ENCODE results near the gene BYSL.

Gene BYSL

DNA sequence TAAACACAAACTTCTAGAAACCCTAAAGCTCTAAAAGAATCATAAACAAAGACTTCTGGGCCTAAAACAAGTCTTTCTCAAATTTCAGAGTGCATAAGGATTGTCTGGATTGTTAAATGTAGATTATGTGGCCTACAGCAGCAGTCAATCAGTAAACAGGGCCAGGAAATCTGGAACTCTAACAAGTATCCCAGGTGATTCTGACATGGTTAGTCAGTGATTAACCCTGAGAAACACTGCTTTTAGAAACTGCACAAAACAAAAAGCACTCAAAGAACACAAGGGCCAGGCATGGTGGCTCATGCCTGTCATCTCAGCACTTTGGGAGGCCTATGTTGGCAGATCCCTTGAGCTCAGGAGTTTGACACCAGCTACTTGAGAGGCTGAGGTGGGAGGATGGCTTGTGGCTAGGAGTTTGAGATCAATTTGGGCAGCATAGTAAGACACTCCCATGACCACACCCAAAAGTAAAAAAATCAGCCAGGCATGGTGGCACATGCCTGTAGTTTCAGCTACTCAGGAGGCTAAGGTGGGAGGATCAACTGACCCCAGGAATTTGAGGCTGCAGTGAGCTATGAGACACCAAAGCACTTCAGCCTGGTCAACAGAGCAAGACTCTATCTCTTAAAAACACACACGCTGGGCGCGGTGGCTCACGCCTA lies 6.3 kb upstream of the BYSL start:
- DNase-seq, result no peak

DNA sequence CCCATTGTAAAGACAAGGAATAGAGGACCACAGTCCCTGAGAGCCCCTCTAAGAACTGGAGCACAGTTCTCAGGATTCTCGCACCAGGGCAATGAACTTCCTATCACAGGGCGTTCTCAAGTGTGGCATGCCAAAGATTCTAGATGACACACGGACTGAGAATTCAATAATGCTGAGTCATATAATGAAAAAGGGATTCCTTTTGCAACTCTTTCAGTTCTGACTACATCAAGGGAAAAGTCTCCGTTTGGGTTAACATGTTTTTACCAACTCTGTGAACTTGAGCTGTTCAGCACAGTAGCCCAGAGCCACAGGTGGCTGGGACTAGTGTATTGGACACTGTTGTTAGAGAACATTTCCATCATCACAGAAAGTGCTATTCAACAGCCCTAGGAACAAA lies 3.8 kb upstream of the BYSL start:
- DNase-seq, result peak; percentile 95

DNA sequence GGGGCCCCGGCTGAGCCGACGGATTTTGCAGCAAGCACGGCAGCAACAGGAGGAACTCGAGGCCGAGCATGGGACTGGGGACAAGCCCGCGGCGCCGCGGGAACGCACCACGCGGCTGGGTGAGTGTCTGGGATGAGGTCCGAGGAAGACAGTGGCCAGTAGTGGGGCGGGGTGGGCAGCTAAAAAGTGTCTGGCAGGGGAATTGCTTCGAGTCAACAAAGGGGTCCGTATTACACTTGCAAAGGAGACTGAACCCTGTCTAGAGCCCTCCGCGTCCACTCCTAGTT lies 356 bp downstream of the BYSL start:
- DNase-seq, result no peak

DNA sequence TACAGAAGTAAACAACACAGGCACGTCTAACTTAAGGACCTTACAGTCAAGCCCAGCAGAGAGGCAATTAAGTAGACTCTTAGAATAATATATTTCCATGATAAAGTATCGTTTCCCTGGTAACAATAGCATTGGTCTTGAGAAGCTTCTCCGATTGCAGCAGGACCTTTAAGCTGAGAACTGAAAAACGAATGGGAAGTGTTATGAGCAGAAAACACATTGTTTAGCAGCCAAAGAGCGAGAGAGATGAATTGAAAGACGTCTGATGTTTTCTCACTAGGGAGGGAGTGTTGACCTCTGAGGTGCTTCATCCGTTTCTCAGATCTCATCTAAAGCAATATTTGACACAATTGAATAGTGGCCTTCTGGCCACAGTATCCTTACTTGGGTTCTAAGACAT lies 855 bp downstream of the BYSL start:
- no peak for DNase-seq

DNA sequence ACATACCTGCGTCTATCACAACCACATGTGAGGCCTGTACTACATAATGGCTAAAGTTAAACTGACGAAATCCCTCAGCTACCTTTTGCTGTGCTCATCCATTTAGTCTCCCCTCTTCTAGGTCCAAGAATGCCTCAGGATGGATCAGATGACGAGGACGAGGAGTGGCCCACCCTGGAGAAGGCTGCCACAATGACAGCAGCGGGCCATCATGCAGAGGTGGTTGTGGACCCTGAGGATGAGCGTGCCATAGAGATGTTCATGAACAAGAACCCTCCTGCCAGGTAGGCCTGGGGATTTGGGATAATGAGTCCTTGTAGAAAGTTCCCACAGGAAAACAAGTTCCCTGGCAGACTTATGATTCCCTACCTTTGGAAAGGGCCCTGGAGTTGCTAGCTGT lies 6.0 kb downstream of the BYSL start:
- DNase-seq, result no peak

DNA sequence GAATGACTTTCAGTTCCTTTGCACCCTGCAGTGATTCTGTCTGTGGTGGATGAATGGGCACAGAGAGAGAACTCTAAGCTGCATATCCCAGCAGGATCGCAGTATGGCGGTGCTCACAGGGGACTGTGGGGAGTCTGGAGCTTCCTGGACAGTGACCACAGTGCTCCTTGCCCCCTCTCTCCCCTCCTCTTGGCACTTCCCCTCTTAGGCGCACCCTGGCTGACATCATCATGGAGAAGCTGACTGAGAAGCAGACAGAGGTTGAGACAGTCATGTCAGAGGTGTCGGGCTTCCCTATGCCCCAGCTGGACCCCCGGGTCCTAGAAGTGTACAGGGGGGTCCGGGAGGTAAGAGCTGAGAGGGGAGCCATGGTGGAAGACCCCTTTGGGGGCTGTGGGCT lies 8.6 kb downstream of the BYSL start:
- DNase-seq, result no peak

DNA sequence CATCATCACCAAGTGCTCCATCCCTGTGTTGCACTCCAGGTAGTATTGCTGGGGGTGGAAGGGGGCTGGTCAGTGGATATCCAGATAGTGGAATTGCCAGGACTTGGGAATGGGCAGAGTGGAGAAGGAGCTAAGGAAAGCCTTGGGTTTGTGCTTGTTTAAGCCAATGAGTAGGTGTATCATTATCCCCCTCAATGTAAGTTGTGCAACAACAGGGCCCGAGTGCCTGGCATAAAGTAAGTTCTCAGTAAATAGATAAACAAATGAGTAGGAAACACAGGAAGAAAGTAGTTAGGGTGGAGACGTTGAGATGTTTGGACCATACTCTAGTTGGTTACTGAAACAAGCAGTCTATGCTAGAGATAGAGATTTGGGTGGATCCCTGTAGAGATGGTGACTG lies 10.5 kb downstream of the BYSL start:
- no peak for DNase-seq

DNA sequence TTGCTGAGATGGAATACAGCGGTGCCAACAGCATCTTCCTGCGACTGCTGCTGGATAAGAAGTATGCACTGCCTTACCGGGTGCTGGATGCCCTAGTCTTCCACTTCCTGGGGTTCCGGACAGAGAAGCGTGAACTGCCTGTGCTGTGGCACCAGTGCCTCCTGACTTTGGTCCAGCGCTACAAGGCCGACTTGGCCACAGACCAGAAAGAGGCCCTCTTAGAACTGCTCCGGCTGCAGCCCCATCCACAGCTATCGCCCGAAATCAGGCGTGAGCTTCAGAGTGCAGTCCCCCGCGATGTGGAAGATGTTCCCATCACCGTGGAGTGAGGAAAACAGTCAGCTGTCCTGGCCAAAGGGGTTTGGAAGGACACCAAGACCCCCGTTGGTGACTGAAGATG lies 11.1 kb downstream of the BYSL start:
- DNase-seq, result no peak

DNA sequence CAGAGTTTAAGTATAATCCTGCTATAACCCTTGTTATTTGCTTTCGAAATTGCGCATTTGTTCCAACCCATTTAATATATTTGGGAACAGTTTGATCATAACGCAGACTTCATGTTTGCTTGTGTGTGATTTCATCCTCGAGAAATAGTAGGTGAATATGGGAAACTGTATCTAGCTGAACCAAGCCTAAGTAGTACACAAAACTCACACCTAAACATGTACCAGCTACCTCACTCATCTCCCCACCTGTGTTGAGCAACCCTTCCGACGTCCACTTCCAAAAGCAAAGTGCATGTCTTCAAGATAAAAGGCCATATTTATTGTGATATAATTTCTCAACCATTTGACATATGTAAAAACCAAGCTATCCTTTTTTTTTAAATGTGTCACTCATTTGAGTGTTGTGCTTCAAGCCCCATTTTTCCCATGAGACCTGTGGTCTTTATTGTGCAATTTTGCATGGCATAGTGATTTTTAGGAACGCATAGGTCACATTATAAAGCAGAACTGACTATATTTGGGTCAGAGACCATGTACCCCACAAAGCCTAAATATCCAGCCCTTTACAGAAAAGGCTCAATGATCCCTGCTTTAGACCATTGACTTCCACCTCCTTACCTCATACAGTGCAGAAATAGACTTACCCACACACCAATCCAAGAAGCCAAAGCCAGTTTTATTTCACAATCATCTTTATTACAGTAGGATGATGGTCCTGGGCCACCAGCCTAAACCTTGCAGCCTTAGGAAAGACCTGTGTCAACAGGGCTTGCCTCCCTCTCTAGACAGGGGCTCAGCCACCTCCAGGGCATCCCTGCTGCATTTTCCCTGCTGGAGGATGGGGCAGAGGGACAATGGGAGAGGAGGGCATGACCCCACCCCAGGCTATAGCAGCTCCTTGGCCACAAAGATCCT lies 13.2 kb downstream of the BYSL start:
- DNase-seq, result no peak

DNA sequence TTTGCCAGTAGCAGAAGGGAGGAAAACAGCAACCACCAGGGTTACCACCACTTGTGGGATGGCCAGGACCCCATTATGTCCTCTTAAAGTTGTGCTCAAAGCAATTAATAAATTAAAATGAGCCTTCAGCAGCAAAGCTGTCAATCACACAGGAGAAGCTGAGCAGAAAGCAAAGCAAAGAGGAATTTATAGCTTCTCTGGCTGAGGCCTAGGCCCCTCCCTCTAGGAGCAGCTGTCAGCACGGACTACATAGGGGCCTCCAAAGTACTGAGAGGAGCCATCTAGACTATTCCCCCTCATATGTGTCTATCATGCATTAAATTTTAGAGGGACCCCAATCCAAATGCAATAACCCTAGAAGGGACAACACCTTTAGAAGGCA lies 13.9 kb downstream of the BYSL start:
- no peak for DNase-seq

DNA sequence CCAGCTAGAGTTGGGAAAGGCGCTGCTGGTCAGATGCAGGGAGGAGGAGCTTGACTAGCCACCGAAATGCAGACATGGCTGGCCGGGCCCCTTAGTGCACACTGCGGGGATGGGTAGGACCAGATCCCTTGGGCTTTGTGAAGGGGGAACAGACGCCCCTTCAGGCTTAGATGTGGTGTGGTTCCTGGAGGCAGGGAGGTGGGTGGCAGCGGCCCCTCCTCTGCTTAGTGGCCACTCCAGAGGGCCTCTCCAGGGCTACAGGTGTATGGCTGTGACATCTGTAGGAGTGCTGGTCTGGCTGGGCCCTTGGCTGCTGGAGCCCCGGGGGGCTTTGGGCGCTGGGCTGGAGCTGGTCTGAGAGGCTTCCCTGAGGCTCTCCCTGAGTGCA lies 14.4 kb downstream of the BYSL start:
- no peak for DNase-seq

DNA sequence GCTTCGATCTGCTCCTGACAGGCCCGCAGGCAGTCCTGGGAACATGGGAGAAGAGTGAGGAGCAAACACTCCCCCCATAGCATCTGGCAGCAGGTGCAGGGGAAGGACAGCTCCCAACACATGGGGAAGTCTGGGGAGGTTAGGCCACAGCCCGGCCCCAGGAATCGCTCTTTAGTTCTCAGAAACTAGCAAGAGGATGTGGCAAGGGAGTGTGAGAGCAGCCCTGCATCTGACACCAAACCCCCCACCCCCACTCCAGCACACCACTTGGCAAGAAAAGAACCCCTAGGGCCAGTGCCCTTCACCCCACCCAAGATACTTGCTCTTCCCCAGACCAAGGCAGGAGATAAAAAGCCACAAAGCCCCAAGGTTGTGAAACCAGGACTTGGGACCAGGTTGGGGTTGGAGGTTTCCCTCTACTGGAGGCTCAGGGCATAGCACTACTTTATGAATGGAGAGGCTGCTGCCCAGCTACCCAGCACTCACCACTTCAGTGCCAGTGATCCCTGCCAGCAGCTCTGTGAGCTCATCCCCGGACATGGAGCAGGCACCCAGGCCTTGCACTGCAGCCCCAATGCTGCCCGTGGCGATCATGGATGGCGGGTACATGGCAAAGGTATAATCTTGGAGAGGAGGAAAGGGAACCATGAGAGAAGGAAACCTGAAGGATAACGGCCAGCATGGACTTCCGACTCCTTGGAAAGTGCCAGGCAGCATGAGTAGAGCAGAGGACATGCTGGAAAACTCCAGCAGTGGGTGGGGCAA lies 15.0 kb downstream of the BYSL start:
- DNase-seq, result peak; percentile 81

DNA sequence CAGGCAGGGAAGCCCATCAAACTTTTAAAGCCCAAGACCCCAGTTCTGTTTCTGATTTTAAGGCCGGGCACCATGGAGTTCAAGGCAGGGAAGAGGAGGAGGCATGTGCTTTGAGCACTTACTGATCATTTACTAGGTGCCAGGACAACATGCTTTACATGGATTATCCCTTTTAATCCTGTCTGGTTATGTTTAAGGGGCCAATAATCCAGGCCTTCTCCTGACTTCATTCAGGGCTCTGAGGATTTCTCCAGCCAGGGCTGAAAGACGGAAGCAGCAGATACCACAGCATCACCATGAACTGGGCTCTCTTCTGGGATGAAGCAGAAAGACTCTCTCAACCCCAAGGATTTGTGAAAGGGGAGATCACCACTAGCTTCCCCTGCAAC lies 16.2 kb downstream of the BYSL start:
- DNase-seq, result no peak

DNA sequence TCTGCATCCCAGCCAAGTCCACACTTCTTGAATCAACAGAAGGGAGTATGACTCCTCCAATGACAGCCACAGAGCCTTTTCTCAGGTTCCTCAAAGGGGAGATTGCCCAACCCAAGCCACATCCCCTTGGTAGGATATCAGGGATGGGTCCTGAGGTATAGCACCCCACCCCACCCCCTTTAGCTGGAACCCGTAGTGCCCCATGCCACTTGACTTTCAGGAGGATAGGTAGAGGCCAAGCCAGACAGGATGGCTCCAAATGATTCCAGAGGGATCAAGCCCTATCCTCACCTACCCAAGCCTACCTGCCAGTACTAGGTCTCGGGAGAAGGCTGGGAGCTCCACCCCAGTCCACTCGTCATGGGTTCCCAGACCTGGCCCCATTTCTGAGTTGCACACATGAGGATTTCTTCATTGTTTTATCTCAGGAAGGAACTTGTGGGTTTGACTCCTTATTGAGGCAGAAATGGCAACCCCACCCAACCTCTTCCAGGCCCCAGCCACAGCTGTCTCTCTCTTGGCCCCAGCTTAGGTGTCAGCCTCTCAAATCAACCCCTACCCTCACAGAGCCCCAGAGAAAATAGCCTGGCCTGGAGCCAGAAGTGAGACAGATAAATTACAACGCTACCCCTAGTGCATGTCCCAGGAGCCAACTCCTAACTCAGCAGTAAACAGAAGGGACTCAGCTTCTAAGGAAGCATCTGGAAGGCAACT lies 16.7 kb downstream of the BYSL start:
- DNase-seq, result no peak

DNA sequence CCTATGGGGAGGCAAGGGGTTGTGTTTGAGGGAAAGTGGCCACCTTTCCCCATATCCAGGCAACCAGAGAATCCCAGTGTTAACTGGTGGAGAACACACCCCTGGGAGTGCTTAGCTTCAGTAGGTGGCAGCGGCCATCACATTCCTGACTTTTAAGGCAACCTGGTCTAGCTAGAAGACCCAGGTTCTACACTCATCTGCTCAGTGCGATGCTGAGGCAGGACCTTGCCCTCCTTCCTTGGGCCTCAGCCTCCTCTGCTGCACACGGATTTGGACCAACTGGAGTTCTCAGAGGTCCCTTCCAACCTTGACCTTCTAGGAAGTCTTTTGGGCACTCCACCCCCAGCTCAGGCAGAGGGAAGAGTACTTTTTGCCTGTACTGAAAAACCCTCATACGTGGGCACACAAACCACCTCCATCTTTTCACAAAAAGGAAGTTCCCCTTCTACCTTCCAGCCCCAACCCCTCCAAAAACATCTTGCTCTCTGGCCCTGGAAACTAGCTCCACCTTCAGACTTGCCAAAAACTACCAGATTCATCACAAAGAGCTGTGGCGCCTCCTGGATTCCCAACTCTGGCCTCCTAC lies 17.4 kb downstream of the BYSL start:
- no peak for DNase-seq

DNA sequence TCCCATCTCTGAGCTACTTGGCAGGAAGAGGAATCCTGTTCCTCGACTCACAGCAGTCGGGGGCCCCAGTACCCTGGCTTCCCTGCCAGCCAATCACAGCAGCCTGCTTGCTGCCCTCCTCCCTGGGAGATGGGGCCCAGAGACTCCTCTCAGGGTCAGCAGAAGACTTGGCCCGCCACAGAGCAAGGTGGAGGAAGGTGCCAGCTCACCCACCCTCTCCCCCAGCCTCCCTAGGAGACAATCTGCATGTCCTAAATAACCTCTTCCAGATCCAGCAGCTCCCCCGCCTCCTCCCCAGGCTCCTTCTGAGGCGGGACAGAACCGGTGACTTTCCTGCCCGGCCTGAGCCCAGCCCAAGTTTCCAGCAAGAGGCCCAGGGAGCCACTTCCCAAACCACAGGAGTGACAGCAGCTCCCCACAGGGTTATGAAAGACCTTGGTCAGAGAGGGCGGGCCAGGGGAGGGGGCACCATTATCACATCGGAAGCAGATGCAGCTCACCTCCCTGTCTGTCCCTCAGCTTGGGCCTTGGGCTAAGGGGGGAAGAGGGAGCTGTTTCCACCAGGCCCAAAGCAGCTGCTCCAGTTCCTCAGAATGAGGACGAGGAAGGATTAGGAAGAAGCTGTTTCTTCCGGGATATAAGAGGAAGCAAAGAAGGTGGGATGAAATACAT lies 18.0 kb downstream of the BYSL start:
- DNase-seq, result peak; percentile 48

DNA sequence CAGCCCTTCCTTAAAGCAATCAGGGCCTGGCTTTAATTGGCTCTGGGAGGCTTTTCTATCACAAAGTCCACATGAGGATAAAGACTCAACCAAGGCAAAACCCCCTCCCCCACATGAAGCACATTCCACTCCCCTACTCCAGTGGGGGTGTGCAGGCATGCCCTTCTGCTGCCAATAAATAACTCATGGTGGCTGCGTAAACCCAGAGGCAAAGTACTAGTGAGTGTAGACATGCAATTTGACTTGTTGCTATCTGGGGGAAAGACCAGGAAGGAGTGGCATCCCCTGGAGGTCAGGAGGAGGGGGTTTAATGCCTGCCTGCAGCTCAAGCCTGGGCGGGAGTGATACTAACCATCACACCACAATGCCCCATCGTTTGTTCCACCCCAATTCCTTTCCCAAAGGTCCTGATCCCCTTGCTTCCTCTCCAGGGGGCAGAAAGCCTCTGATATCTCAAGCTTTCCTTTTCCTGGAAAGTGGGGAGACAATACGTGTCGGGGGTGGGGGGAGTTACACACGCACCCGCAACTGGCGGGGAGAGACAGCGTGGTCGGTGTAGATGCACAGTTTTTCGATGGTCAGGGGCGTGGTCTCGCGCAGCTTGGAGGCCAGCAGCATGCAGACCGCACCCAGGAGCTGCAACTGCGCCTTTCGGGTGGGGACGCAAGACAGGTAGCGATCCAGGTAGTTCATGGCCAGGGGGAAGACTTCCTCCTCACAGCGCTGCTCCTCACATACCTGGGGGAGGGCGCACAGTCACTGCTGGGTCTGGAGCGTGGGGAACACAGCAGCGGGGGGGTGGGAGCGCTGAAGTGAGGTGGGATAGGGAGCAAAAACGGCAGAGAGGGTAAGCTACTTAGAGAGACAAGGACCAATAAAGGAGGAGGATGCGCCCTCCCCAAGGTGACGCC lies 18.8 kb downstream of the BYSL start:
- peak; percentile 67 for DNase-seq

DNA sequence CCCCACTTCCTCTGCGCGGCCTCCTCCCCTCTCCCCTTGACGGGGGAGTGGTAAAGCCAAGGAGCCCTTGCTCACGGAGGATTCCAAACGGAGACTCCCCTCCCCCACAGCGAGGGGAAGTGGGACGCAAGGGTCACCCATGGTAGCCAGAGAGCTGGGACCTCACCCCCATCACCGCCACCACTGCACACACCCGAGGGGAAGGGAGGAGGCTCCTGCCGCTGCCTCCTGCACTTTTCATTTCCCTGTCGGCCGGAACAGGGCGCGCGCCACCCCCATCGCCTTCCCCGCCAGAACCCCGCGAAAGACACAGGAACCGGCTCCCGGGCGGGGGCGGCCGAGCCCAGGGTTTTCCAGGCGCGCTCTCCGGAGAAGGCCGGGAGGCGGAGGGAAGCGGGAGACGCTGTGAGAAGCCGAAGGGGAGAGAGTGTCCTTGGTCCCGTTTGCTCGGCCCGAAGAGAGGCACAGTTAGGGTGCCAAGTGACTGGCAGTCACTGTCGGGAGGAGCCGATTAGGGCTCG lies 19.5 kb downstream of the BYSL start:
- DNase-seq, result peak; percentile 15

DNA sequence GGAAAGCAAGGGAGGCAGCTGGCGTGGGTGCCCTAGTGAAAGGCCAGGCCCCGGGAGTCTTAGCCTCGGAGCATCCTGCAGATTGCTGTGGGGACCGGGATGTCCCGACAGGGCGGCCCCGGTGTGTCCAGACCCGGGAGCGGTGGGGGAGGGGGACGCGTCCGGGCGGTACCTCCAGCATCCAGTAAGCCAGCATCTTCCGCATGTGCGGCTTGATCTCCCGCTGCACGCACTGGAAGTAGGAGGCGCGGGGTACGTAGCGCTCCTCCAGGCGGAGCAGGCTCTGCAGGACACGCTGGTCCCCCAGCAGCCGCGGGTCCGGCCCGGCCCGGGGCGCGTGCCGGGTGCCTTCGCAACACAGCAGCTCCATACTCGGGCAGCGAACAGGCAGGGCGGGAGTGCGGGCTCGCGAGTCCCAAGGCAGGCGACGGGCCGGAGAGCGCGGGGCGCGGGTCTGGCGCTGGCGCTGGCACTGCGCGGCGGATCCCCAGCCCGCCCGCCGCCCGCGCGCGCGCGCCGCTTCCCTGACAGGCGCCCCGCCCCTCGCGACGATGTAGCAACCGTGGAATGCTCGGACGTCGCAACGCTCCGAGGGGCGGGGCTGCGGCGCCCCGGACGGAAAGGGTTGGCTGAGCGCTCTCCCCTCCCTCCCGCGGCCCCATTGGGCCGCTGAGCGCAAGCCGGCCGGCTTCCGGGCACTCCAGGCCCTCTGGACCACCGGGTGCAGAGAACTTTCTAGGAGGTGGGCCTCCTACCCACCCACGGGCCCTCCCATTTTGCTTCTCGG lies 20.2 kb downstream of the BYSL start, which contains the start of gene CCND3:
TSS of gene CCND3 (minus strand) at position 529 of the 787 bp plus-strand sequence. CDS start at position 370, 159 bp downstream.
- peak; percentile 92 for DNase-seq
